ENCODE results near the gene IFI27L1. TPM values are rescaled to one million over a fixed set of nuclear protein-coding genes. Genes with fewer than 3 reads are reported as not detected.

The IFI27L1 gene
- total RNA-seq, 2 donors from 2014 or later = 11.1 to 138 TPM

GRCh38 chr14:94138251-94138650 lies 57.1 kb downstream of the IFI27L1 start:
- Histone ChIP-seq H3K4me3 (no peak overlapping the region), H3K9me3 (no peaks in the 10 kb centered on the region), H3K4me1 (replicated peaks) (no peaks in the 10 kb centered on the region), H3K27ac (no peak overlapping the region), H3K27me3 (replicated peaks; ENCODE audit: insufficient read depth) (no peaks in the 10 kb centered on the region), H3K36me3 (no peaks in the 10 kb centered on the region)
- DNase-seq (ENCODE audit: low spot score) = no peak
- intact Hi-C loops (cut with DNase I) = loop anchor here (10.0 kb wide), 1 partner anchor 203 kb away; no protein-coding TSS in a partner anchor
- TF ChIP-seq CTCF (IDR thresholded peaks at IDR 0.05) (no peak), POLR2A (IDR thresholded peaks at IDR 0.05) (no peak), POLR2AphosphoS5 (IDR thresholded peaks at IDR 0.05) (no peak)
- 84% methylated on average over 9 of the region's 9 CpGs for WGBS

- H3K9me3 ChIP-seq = no peaks in the 10 kb centered on the region
- H3K27me3 ChIP-seq (replicated peaks; ENCODE audit: insufficient read depth) = no peaks in the 10 kb centered on the region
- intact Hi-C loops (cut with DNase I) = loop anchor here (10.0 kb wide), 1 partner anchor 204 kb away; no protein-coding TSS in a partner anchor
- TF ChIP-seq POLR2A (IDR thresholded peaks at IDR 0.05) = no peak
- TF ChIP-seq POLR2AphosphoS5 (IDR thresholded peaks at IDR 0.05) = no peak
- TF ChIP-seq CTCF (IDR thresholded peaks at IDR 0.05) = no peak
- H3K4me3 ChIP-seq = no peak overlapping the region
- no peak for DNase-seq (ENCODE audit: low spot score)
- H3K27ac ChIP-seq = no peak overlapping the region
- no peaks in the 10 kb centered on the region for H3K36me3 ChIP-seq
- no peaks in the 10 kb centered on the region for H3K4me1 ChIP-seq (replicated peaks)
- WGBS = 67% methylated on average over 5 of the region's 5 CpGs
Measured at GRCh38 chr14:94139006-94139405, 57.9 kb downstream of the IFI27L1 start.

GRCh38 chr14:94139421-94139820 lies 58.3 kb downstream of the IFI27L1 start:
- Histone ChIP-seq H3K4me3 (no peak overlapping the region), H3K9me3 (no peaks in the 10 kb centered on the region), H3K36me3 (no peaks in the 10 kb centered on the region), H3K27ac (no peak overlapping the region), H3K4me1 (replicated peaks) (no peaks in the 10 kb centered on the region), H3K27me3 (replicated peaks; ENCODE audit: insufficient read depth) (no peaks in the 10 kb centered on the region)
- WGBS = 73% methylated on average over 5 of the region's 5 CpGs
- intact Hi-C loops (cut with DNase I) = loop anchor here (10.0 kb wide), 1 partner anchor 205 kb away; no protein-coding TSS in a partner anchor
- no peak for DNase-seq (ENCODE audit: low spot score)
- TF ChIP-seq POLR2AphosphoS5 (IDR thresholded peaks at IDR 0.05) (no peak), POLR2A (IDR thresholded peaks at IDR 0.05) (no peak), CTCF (IDR thresholded peaks at IDR 0.05) (no peak)

- intact Hi-C loops (cut with DNase I) = no loop called here
- no peak for TF ChIP-seq POLR2AphosphoS5 (IDR thresholded peaks at IDR 0.05)
- no peak for TF ChIP-seq POLR2A (IDR thresholded peaks at IDR 0.05)
- no peak overlapping the region for H3K27ac ChIP-seq
- 86% methylated on average over 3 of the region's 3 CpGs for WGBS
- H3K4me1 ChIP-seq (replicated peaks) = no peaks in the 10 kb centered on the region
- DNase-seq (ENCODE audit: low spot score) = no peak
- H3K27me3 ChIP-seq (replicated peaks; ENCODE audit: insufficient read depth) = no peaks in the 10 kb centered on the region
- H3K36me3 ChIP-seq = no peaks in the 10 kb centered on the region
- H3K4me3 ChIP-seq = no peak overlapping the region
- H3K9me3 ChIP-seq = no peaks in the 10 kb centered on the region
Measured at GRCh38 chr14:94142247-94142646, 61.1 kb downstream of the IFI27L1 start.

- no peaks in the 10 kb centered on the region for H3K9me3 ChIP-seq
- H3K36me3 ChIP-seq = no peaks in the 10 kb centered on the region
- H3K27me3 ChIP-seq (replicated peaks; ENCODE audit: insufficient read depth) = no peaks in the 10 kb centered on the region
- no peak for TF ChIP-seq CTCF (IDR thresholded peaks at IDR 0.05)
- no peak for TF ChIP-seq POLR2AphosphoS5 (IDR thresholded peaks at IDR 0.05)
- no peak for TF ChIP-seq POLR2A (IDR thresholded peaks at IDR 0.05)
- intact Hi-C loops (cut with DNase I) = no loop called here
- WGBS = 95% methylated on average over 1 of the region's 1 CpG
- DNase-seq (ENCODE audit: low spot score) = no peak
- H3K27ac ChIP-seq = no peak overlapping the region
- H3K4me1 ChIP-seq (replicated peaks) = no peaks in the 10 kb centered on the region
- H3K4me3 ChIP-seq = no peak overlapping the region
Measured at GRCh38 chr14:94142836-94143235, 61.7 kb downstream of the IFI27L1 start.
